Fibroblast of lung (primary cell): Measurements from ENCODE around the gene RETSAT.

Experiments
- CTCF ChIP-seq, 2 donors: IDR thresholded peaks in 1 of 2; conservative IDR thresholded peaks in 1 of 2; 1 replicate in 1 of 2; 2 replicates in 1 of 2; pipeline ENCODE4 v1.5.1; 2011 to 2012; ENCODE audit warnings: low read length in 2 of 2, control low read depth in 1 of 2, inconsistent platforms in 1 of 2, low read depth in 1 of 2, mild to moderate bottlenecking in 1 of 2
- EZH2 ChIP-seq: IDR thresholded peaks from 2 replicates; pipeline ENCODE4 v1.5.1; 2012; ENCODE audit warnings: low read length, control low read depth, mild to moderate bottlenecking; ENCODE audit errors: missing control alignments

GRCh38 chr2:85367180-85367579, 12.9 kb upstream of the RETSAT start:
- no peak for TF ChIP-seq CTCF (conservative IDR thresholded peaks at IDR 0.05 in 1 of 2, IDR thresholded peaks at IDR 0.05 in 1 of 2; ENCODE audit: low read depth in 1 of 2, low read length in 2 of 2)
- TF ChIP-seq EZH2 = no peak
